HUES6 (cell line): ENCODE data around the gene ADAMTS1.
A peak's percentile ranks its signal among the peaks of the same experiment; 100 is the strongest.

Experiments
- H3K27ac ChIP-seq: 2 replicates; pipeline ENCODE4 v1.7.0; 2013; ENCODE audit warnings: low read depth, mild to moderate bottlenecking, low read length, inconsistent platforms
- H3K27me3 ChIP-seq: 2 replicates; pipeline ENCODE4 v1.6.1; 2013; ENCODE audit warnings: low read length; ENCODE audit not compliant: control insufficient read depth, insufficient read depth
- H3K36me3 ChIP-seq: 2 replicates; pipeline ENCODE4 v1.6.1; 2013; ENCODE audit warnings: low read length; ENCODE audit not compliant: control insufficient read depth, insufficient read depth
- H3K4me1 ChIP-seq: 2 replicates; pipeline ENCODE4 v1.6.1; 2013; ENCODE audit warnings: low read length; ENCODE audit not compliant: control insufficient read depth, insufficient read depth
- H3K4me3 ChIP-seq: 2 replicates; pipeline ENCODE4 v1.5.1; 2013; ENCODE audit warnings: low read depth, low read length
- H3K9ac ChIP-seq: one replicate; pipeline ENCODE4 v1.6.1; 2013; ENCODE audit warnings: mild to moderate bottlenecking, low read length
- H3K9me3 ChIP-seq: 2 replicates; pipeline ENCODE4 v1.6.1; 2013; ENCODE audit warnings: low read depth, low read length; ENCODE audit not compliant: control insufficient read depth, insufficient read depth

The ADAMTS1 gene

DNA sequence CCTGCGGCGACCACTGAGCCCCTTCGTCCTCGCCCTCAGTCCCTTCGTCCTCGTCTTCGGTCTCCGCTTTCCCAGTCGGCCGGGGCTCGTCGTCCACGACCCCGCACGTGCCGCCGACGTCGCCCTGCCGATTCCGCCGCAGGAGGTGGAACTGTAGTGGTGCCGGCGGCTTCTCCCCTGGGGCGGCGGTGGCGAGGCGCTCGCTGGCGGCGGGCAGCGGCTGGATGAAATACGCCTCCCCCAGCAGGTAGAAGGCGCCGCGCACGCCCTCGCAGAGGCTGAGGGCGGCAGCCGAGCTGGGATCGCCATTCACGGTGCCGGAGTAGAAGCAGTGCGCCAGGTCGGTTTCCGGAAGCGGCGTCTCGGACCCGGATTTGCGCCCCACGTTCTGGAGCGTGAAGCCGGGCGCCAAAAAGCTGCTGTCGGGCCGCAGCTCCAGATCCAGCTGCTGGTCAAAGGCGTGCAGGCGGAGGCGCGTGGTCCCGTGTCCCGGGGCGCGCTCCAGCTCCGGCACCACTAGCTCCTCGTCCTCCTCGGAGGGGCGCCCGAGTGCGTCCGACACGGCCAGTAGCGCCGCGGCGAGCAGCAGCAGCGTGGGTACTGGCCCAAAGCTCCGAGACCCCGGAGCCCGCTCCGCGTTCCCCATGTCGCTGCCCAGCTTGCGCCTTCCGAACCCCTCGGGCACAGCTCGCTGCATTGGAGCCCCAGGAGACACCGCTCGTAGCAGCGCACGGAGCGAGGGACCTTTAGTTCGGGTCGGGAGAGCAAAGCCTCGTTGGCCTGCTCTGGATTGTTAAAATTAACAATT lies 747 bp downstream of the ADAMTS1 start:
- Histone ChIP-seq H3K4me1 (peaks cover 12% of the 10 kb centered on the region; the same call in 1 of the 2 replicates), H3K36me3 (peaks cover 31% of the 10 kb centered on the region), H3K27me3 (peaks cover 25% of the 10 kb centered on the region; the same call in 1 of the 2 replicates), H3K4me3 (peak overlapping the region; percentile 93), H3K9me3 (no peaks in the 10 kb centered on the region), H3K27ac (peak overlapping the region; percentile 84; the same call in 1 of the 2 replicates), H3K9ac (peak overlapping the region; percentile 97)

DNA sequence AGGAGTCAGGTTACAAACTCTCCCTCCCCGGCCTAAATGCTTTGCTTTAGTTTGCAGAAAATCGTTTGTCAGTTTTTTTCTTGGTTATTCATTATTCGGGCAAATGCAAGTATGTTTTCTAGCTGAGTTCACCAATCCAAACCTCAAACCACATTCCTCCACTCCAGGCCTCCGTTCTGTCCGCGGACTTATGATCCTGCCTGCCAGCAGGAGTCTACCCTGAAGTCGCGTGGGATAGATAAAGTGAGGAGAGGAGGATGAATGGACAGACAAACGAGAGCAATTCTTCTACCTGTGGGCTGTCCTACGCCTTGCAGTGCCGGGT lies 1.3 kb downstream of the ADAMTS1 start:
- H3K9ac ChIP-seq: peak overlapping the region; percentile 97
- H3K36me3 ChIP-seq: peaks cover 37% of the 10 kb centered on the region
- H3K4me1 ChIP-seq: peaks cover 12% of the 10 kb centered on the region; the same call in 1 of the 2 replicates
- H3K4me3 ChIP-seq: peak overlapping the region; percentile 93
- no peaks in the 10 kb centered on the region for H3K9me3 ChIP-seq
- no peak overlapping the region; the same call in 1 of the 2 replicates for H3K27ac ChIP-seq
- H3K27me3 ChIP-seq: peaks cover 25% of the 10 kb centered on the region; the same call in 1 of the 2 replicates

DNA sequence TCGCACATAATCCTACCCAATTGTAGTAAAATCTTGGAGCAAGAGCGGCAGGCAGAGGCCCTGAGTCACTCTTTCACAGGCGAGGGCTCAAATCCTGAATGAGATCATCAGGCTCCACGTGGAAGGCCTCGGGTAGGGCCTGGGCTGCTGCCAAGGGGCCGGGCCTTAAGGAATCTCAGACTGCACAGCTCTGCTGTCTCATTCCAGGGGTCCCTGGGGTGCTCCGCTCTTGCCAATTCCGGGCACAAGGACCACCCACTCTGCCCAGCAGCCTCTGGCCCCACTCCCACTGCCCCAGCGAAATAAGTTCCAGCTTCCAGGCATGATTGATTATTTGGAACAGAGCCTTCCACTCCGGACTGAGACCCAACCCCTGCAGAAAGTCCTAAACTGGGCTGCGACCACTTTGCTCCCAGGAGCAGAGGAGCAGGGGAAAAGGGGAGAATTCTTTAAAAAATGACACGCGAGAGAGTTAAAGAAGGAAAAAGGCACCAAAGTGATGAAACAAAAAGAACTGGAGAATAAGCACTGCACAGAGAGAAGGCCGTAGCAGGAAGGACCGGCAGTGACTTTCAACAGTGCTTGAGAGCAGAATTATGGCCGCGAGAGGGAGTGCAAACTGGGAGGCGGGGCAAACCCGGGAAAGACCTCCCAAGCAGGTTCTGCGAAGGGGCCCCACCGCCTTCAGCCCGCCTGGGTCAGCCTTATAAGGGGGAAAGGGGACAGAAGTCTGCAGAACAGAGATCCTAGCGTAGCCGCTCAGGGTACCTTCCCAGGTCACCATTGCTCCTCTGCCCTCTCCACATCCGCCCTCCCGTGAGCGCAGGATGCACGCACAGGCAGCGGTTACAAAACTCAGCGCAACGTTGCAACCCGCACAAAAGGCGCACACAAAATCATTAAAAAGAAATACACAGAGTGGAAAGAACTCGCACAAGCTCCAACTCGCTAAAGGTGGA lies 2.0 kb downstream of the ADAMTS1 start:
- peak overlapping the region; percentile 45; the same call in 1 of the 2 replicates for H3K27ac ChIP-seq
- peaks cover 12% of the 10 kb centered on the region; the same call in 1 of the 2 replicates for H3K4me1 ChIP-seq
- peaks cover 25% of the 10 kb centered on the region; the same call in 1 of the 2 replicates for H3K27me3 ChIP-seq
- H3K36me3 ChIP-seq: peaks cover 43% of the 10 kb centered on the region
- H3K9me3 ChIP-seq: no peaks in the 10 kb centered on the region
- H3K9ac ChIP-seq: peak overlapping the region; percentile 97
- peak overlapping the region; percentile 93 for H3K4me3 ChIP-seq

DNA sequence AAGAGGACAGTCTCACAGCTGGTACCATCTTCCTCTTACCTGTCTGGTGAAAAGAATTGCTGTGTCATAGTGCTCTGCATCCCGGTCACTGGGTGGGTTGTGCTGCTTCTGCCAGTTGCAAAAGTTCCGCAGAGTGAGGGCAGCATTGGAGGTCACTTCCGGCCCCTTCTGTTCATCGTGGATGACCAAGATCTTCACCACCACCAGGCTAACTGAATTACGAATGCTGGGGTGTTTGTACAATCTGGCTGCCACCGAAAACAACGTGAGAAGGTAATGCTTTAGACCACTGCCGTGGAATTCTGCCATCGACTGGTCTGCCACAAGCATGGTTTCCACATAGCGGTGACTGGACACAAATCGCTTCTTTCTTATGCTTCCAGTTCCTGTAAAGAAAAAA lies 2.9 kb downstream of the ADAMTS1 start:
- Histone ChIP-seq H3K4me1 (peaks cover 12% of the 10 kb centered on the region; the same call in 1 of the 2 replicates), H3K4me3 (peak overlapping the region; percentile 93), H3K27ac (no peak overlapping the region; the same call in 1 of the 2 replicates), H3K36me3 (peaks cover 53% of the 10 kb centered on the region), H3K9ac (peak overlapping the region; percentile 97), H3K9me3 (no peaks in the 10 kb centered on the region), H3K27me3 (peaks cover 17% of the 10 kb centered on the region; the same call in 1 of the 2 replicates)

DNA sequence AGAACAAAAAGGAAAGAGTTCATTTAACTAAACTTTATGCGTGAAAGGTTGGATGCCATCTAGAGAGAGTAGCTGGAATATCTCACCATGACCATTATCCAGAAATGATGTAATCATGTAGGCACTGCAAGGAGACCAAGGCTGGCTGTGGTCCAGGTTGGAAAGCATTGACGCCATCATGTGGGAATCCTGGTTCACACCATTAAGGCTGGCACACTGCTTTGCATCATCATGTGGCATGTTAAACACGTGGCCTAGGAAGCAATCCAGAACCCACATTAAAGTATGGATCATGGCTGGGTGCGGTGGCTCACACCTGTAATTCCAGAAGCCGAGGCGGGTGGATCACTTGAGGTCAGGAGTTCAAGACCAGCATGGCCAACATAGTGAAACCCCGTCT lies 4.3 kb downstream of the ADAMTS1 start:
- Histone ChIP-seq H3K9me3 (no peaks in the 10 kb centered on the region), H3K9ac (no peak overlapping the region), H3K36me3 (peaks cover 64% of the 10 kb centered on the region), H3K27me3 (peaks cover 3% of the 10 kb centered on the region; the same call in 1 of the 2 replicates), H3K4me3 (no peak overlapping the region), H3K27ac (no peak overlapping the region), H3K4me1 (peaks cover 8% of the 10 kb centered on the region; the same call in 1 of the 2 replicates)

DNA sequence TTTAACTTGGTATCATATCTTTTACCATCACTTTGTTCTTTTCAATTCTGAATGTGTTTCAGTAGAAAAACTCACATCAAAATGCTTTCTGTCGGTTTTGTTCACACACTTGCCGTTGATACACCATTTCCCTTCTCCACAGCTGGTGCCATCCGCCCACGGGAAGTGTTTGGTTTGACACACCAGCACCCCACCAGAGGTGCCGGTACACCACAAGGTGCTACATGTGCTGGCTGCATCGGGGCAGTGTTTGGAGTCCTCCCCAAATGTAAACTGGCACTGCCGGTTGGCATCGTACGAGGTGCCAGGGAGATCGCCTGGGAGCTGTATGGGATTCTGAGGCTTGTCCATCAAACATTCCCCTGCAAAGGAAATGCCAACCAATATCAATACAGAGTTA lies 5.0 kb downstream of the ADAMTS1 start:
- no peak overlapping the region for H3K27ac ChIP-seq
- no peaks in the 10 kb centered on the region; the same call in 1 of the 2 replicates for H3K27me3 ChIP-seq
- no peak overlapping the region for H3K4me3 ChIP-seq
- no peaks in the 10 kb centered on the region for H3K9me3 ChIP-seq
- peaks cover 64% of the 10 kb centered on the region for H3K36me3 ChIP-seq
- no peak overlapping the region for H3K9ac ChIP-seq
- H3K4me1 ChIP-seq: peaks cover 8% of the 10 kb centered on the region; the same call in 1 of the 2 replicates

DNA sequence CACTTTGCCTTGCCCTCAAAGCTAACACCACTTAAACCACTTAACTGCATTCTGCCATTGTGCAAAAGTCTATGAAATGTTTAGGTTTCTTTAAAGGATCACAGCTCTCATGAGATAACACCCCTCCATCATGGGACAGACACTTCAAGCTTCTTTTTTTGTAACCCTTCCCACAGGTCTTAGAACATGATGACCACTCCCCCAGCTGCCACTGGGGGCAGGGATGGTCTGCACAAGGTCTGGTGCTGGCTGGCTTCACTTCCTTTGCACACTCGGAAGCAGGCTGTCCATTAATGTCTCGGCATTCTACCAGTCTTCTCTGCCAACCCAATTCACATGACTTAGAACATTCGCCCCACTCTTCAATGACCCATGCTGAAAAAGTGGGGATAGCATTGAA lies 7.7 kb downstream of the ADAMTS1 start:
- Histone ChIP-seq H3K4me1 (peaks cover 5% of the 10 kb centered on the region; the same call in 1 of the 2 replicates), H3K4me3 (no peak overlapping the region), H3K9me3 (no peaks in the 10 kb centered on the region), H3K27ac (no peak overlapping the region), H3K27me3 (no peaks in the 10 kb centered on the region), H3K36me3 (peaks cover 61% of the 10 kb centered on the region), H3K9ac (no peak overlapping the region)

DNA sequence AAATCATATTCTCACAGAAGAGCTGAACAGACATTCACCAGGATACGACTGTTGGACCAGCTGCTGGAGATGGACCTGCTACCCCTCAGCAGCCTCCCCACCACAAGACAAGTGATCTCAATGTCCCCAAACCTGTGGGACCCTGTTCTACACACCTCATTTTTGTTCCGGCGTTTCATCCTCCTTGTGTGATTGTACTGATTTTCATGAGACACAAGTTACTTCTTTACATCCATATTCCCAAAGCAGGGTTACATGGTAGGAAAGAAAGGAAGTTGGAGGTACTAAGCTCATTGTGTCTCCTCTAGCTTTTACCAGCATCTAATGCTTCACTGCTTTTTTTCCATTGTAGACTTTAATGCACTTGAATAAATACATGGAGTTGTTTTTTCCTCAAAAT lies 8.7 kb downstream of the ADAMTS1 start:
- no peaks in the 10 kb centered on the region for H3K27me3 ChIP-seq
- H3K4me3 ChIP-seq: no peak overlapping the region
- H3K9me3 ChIP-seq: no peaks in the 10 kb centered on the region
- no peaks in the 10 kb centered on the region for H3K4me1 ChIP-seq
- H3K9ac ChIP-seq: no peak overlapping the region
- peaks cover 51% of the 10 kb centered on the region for H3K36me3 ChIP-seq
- H3K27ac ChIP-seq: no peak overlapping the region

DNA sequence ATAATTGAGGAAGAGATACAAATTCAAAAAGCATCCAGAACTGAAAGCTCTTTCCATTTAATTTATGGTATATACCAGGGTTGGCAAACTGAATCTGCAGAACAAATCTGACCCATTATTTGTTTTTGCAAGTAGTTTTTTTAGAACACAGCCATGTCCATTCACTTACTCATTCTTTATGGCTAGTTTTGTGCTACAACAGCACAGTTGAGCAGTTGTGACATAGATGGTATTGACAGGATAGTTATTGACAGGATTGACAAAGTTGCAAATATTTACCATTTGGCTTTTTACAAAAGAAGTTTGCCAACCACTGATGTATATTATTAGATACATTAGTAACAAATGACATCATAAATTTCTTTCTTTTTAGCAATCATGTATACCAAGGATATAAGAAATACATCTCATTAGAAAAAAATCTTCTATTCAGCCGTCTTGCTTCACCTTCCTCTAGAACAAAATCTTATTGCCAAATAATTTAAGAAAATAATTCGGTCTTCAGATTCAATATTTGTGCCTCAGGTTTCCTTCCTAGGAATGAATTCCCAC lies 9.4 kb downstream of the ADAMTS1 start:
- Histone ChIP-seq H3K4me3 (no peak overlapping the region), H3K4me1 (no peaks in the 10 kb centered on the region), H3K36me3 (peaks cover 46% of the 10 kb centered on the region), H3K27ac (no peak overlapping the region), H3K9ac (no peak overlapping the region), H3K9me3 (no peaks in the 10 kb centered on the region), H3K27me3 (no peaks in the 10 kb centered on the region)

DNA sequence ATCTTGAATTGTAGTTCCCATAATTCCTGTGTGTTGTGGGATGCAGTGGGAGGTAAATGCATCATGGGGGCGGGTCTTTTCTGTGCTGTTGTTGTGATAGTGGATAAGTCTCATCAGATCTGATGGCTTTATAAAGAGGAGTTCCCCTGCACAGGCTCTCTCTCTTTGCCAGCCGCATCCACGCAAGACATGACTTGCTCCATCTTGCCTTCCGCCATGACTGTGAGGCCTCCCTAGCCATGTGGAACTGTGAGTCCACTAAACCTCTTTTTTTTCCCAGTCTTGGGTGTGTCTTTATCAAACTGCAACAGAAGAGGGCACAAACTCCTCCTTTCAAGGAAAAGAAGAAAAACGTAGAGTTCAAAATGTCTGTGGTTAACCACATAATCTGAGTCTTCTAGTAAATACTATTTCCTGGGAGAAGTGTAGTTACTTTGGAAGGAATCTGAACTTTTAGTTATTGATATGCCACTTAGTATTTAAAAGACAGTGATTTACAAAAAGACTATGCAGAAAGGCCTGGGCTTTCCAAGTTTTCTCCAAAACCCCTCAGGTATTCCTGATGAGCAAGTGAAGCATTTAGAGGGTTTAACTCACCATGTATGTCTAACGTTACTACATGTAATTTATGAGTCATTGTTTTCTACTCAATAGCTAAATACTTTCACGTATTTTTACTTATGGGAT lies 10.0 kb downstream of the ADAMTS1 start:
- Histone ChIP-seq H3K4me3 (no peak overlapping the region), H3K9ac (no peak overlapping the region), H3K27me3 (no peaks in the 10 kb centered on the region), H3K36me3 (peaks cover 40% of the 10 kb centered on the region), H3K9me3 (no peaks in the 10 kb centered on the region), H3K4me1 (no peaks in the 10 kb centered on the region), H3K27ac (no peak overlapping the region)
